ENCODE data around the gene PIK3C2B. TPM values are rescaled to one million over a fixed set of nuclear protein-coding genes. Genes with fewer than 3 reads are reported as not detected.

Gene PIK3C2B
- total and polyA plus RNA-seq, 4 donors = 2.8 to 14.9 (median 5.4) TPM

DNA sequence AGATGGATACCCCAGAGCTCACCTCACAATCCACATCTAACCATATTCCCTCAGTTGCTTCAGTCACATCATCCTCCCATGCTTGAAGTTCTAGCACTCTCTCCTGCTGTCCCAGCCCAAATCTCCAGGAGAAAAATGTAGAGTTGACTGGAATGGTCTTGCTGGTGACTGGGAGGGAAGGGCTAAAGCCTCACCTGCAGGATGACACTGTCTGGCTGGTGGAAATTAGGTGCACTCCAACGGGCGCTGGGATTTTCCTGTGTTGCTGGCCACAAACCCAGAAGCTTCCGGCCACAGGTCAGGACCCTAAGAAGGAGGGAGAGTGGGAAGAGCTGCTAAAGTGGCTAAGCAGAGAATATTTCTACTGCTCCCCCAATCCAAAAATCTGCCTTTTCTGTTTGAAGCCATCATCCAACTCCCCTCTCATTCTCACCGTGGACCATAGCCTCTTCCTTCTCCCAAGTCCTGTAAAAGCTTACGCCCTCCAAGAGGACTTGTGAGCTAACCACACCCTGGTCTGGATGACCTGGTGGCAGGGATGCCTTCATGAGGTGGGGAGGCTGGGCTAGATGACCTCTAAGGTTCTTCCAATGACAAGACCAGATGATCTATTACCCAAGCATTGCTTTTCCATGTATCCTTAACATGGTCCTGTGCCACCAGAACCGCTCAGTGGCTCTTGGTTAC lies 45.5 kb downstream of the PIK3C2B start:
- H3K4me3 ChIP-seq (ENCODE audit: low read depth in 1 of 3, low read length in 3 of 3) = no peak overlapping the region
- H3K4me1 ChIP-seq (ENCODE audit: control insufficient read depth in 4 of 4, insufficient read depth in 4 of 4, low read length in 3 of 4) = peaks cover 6 to 19% (median 12%) of the 10 kb centered on the region in 4 donors
- no peak overlapping the region for H3K9ac ChIP-seq (ENCODE audit: low read depth in 1 of 2, low read length in 2 of 2)
- no peak overlapping the region for H3K27ac ChIP-seq (ENCODE audit: low read depth in 1 of 2, low read length in 2 of 2)
- no peaks in the 10 kb centered on the region for H3K9me3 ChIP-seq (ENCODE audit: control insufficient read depth in 4 of 4, low read length in 3 of 4)
- peaks cover 0 to 7% (median 3%) of the 10 kb centered on the region in 4 donors for H3K36me3 ChIP-seq (ENCODE audit: control insufficient read depth in 4 of 4, insufficient read depth in 3 of 4, low read depth in 1 of 4, low read length in 3 of 4)
- TF ChIP-seq JUND (IDR thresholded peaks at IDR 0.05) = no peak
- TF ChIP-seq FOXA2 (IDR thresholded peaks at IDR 0.05) = no peak
- no peak for TF ChIP-seq NR2F2 (IDR thresholded peaks at IDR 0.05)
- no peak for TF ChIP-seq HNF4A (conservative IDR thresholded peaks at IDR 0.05)
- no peak for TF ChIP-seq SP1 (IDR thresholded peaks at IDR 0.05)
- TF ChIP-seq YY1 (IDR thresholded peaks at IDR 0.05) = no peak
- TF ChIP-seq GABPA (IDR thresholded peaks at IDR 0.05 in 1 of 2, conservative IDR thresholded peaks at IDR 0.05 in 1 of 2) = no peak
- TF ChIP-seq EGR1 (IDR thresholded peaks at IDR 0.05; ENCODE audit: low read depth in 2 of 2) = no peak
- TF ChIP-seq, protein P1, sequence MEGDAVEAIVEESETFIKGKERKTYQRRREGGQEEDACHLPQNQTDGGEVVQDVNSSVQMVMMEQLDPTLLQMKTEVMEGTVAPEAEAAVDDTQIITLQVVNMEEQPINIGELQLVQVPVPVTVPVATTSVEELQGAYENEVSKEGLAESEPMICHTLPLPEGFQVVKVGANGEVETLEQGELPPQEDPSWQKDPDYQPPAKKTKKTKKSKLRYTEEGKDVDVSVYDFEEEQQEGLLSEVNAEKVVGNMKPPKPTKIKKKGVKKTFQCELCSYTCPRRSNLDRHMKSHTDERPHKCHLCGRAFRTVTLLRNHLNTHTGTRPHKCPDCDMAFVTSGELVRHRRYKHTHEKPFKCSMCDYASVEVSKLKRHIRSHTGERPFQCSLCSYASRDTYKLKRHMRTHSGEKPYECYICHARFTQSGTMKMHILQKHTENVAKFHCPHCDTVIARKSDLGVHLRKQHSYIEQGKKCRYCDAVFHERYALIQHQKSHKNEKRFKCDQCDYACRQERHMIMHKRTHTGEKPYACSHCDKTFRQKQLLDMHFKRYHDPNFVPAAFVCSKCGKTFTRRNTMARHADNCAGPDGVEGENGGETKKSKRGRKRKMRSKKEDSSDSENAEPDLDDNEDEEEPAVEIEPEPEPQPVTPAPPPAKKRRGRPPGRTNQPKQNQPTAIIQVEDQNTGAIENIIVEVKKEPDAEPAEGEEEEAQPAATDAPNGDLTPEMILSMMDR (IDR thresholded peaks at IDR 0.05; ENCODE audit: low read depth, low read length, missing input control) = no peak
- WGBS = 84% methylated on average over 6 of the region's 6 CpGs
- H3K27me3 ChIP-seq (ENCODE audit: control insufficient read depth in 4 of 4, insufficient read depth in 4 of 4, low read length in 3 of 4) = no peaks in the 10 kb centered on the region
- DNase-seq (ENCODE audit: low spot score) = no peak

DNA sequence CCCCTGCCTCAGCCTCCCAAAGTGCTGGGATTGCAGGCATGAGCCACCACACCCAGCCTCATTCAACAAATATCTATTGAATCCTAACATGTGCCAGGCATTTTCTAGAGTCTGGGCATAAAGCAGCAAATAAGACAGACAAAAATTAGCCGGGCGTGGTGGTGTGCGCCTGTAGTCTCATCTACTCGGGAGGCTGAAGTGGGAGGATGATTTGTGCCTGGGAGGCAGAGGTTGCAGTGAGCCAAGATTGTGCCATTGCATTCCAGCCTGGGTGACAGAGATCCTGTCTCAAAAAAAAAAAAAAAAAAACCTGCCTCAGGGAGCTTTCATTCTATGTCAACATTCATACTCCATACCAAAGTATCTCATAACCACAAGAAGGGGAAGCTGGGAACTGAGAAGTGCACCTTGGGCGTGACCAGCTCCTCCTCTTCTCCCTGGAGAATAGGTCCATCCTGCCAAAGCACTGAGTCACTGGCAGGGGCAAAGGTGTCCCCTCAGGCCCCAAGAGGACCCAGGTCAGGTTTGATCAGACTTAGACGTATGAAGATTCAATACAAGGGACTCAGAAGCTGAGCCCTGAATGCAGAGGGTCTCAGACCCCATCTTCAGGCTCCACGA lies 46.2 kb downstream of the PIK3C2B start:
- peaks cover 6 to 23% (median 15%) of the 10 kb centered on the region in 4 donors for H3K4me1 ChIP-seq (ENCODE audit: control insufficient read depth in 4 of 4, insufficient read depth in 4 of 4, low read length in 3 of 4)
- no peak overlapping the region for H3K27ac ChIP-seq (ENCODE audit: low read depth in 1 of 2, low read length in 2 of 2)
- 90% methylated on average over 7 of the region's 7 CpGs for WGBS
- H3K9me3 ChIP-seq (ENCODE audit: control insufficient read depth in 4 of 4, low read length in 3 of 4) = no peaks in the 10 kb centered on the region
- TF ChIP-seq RAD21 (IDR thresholded peaks at IDR 0.05) (no peak), GABPA (IDR thresholded peaks at IDR 0.05 in 1 of 2, conservative IDR thresholded peaks at IDR 0.05 in 1 of 2) (no peak), FOXA2 (IDR thresholded peaks at IDR 0.05) (no peak), FOXA1 (IDR thresholded peaks at IDR 0.05) (no peak), JUND (IDR thresholded peaks at IDR 0.05) (no peak), TAF1 (conservative IDR thresholded peaks at IDR 0.05) (no peak), HNF4G (IDR thresholded peaks at IDR 0.05) (no peak)
- TF ChIP-seq, protein P1 (IDR thresholded peaks at IDR 0.05; ENCODE audit: low read depth, low read length, missing input control) = no peak
- TF ChIP-seq, protein P2, sequence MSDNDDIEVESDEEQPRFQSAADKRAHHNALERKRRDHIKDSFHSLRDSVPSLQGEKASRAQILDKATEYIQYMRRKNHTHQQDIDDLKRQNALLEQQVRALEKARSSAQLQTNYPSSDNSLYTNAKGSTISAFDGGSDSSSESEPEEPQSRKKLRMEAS (IDR thresholded peaks at IDR 0.05) = no peak
- TF ChIP-seq, protein P3, sequence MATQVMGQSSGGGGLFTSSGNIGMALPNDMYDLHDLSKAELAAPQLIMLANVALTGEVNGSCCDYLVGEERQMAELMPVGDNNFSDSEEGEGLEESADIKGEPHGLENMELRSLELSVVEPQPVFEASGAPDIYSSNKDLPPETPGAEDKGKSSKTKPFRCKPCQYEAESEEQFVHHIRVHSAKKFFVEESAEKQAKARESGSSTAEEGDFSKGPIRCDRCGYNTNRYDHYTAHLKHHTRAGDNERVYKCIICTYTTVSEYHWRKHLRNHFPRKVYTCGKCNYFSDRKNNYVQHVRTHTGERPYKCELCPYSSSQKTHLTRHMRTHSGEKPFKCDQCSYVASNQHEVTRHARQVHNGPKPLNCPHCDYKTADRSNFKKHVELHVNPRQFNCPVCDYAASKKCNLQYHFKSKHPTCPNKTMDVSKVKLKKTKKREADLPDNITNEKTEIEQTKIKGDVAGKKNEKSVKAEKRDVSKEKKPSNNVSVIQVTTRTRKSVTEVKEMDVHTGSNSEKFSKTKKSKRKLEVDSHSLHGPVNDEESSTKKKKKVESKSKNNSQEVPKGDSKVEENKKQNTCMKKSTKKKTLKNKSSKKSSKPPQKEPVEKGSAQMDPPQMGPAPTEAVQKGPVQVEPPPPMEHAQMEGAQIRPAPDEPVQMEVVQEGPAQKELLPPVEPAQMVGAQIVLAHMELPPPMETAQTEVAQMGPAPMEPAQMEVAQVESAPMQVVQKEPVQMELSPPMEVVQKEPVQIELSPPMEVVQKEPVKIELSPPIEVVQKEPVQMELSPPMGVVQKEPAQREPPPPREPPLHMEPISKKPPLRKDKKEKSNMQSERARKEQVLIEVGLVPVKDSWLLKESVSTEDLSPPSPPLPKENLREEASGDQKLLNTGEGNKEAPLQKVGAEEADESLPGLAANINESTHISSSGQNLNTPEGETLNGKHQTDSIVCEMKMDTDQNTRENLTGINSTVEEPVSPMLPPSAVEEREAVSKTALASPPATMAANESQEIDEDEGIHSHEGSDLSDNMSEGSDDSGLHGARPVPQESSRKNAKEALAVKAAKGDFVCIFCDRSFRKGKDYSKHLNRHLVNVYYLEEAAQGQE (IDR thresholded peaks at IDR 0.05) = no peak
- TF ChIP-seq, protein P4, sequence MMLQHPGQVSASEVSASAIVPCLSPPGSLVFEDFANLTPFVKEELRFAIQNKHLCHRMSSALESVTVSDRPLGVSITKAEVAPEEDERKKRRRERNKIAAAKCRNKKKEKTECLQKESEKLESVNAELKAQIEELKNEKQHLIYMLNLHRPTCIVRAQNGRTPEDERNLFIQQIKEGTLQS (IDR thresholded peaks at IDR 0.05) = no peak
- TF ChIP-seq, protein P5, sequence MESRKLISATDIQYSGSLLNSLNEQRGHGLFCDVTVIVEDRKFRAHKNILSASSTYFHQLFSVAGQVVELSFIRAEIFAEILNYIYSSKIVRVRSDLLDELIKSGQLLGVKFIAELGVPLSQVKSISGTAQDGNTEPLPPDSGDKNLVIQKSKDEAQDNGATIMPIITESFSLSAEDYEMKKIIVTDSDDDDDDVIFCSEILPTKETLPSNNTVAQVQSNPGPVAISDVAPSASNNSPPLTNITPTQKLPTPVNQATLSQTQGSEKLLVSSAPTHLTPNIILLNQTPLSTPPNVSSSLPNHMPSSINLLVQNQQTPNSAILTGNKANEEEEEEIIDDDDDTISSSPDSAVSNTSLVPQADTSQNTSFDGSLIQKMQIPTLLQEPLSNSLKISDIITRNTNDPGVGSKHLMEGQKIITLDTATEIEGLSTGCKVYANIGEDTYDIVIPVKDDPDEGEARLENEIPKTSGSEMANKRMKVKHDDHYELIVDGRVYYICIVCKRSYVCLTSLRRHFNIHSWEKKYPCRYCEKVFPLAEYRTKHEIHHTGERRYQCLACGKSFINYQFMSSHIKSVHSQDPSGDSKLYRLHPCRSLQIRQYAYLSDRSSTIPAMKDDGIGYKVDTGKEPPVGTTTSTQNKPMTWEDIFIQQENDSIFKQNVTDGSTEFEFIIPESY (IDR thresholded peaks at IDR 0.05) = no peak
- no peak overlapping the region for H3K4me3 ChIP-seq (ENCODE audit: low read depth in 1 of 3, low read length in 3 of 3)
- H3K27me3 ChIP-seq (ENCODE audit: control insufficient read depth in 4 of 4, insufficient read depth in 4 of 4, low read length in 3 of 4) = no peaks in the 10 kb centered on the region
- peaks cover 0 to 7% (median 3%) of the 10 kb centered on the region in 4 donors for H3K36me3 ChIP-seq (ENCODE audit: control insufficient read depth in 4 of 4, insufficient read depth in 3 of 4, low read depth in 1 of 4, low read length in 3 of 4)
- H3K9ac ChIP-seq (ENCODE audit: low read depth in 1 of 2, low read length in 2 of 2) = no peak overlapping the region
- DNase-seq (ENCODE audit: low spot score) = no peak
